HG03139 (cell line): ENCODE data around the gene KPTN.

ENCODE experiments used
- ATAC-seq: cut with Tn5 transposase; IDR thresholded peaks from one replicate; pipeline ENCODE4 v1.9.1; 2021; ENCODE audit not compliant: unreplicated experiment

KPTN gene

GRCh38 chr19:47483800-47484690, at the start of gene KPTN:
Gene KPTN (minus strand): TSS chr19:47484219. CDS start chr19:47484160, 59 bp downstream.
- ATAC-seq = peak; percentile 51

DNA sequence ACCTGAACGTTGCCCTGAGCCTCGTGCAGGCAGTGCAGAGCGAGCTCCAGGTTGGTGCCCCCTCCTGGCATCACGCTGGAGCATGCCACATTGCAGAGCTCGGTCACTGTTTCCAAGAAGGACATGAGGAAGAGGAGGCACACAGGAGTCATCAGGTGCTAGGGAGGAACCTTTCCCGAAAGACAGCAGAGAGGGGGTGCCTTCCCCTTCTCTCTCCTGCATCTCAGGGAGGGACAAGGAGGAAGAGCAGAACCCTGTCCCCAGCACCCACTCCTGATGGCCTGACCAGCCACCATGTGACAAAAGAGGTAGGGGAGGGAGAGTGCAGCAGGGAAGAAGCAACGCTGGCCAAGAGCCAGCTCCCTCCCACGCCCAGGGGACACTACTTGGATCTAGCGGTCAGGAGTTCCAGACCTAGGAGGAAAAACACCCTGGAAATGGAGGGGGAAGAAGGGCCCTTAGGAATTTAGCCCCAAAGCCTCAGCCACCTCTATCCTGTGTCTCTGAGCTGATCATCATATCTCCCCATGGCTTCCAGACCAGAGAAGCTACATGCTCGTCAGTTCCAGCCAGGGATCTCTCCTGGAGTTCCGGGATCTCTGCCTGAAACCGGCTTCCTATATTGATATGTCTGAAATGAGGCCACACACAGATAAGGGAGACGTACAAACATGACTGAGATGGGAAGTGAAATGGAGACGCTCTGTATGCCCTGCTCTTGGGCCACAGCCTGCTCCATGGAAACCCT, 47.8 kb upstream of the KPTN start:
- no peak for ATAC-seq

DNA sequence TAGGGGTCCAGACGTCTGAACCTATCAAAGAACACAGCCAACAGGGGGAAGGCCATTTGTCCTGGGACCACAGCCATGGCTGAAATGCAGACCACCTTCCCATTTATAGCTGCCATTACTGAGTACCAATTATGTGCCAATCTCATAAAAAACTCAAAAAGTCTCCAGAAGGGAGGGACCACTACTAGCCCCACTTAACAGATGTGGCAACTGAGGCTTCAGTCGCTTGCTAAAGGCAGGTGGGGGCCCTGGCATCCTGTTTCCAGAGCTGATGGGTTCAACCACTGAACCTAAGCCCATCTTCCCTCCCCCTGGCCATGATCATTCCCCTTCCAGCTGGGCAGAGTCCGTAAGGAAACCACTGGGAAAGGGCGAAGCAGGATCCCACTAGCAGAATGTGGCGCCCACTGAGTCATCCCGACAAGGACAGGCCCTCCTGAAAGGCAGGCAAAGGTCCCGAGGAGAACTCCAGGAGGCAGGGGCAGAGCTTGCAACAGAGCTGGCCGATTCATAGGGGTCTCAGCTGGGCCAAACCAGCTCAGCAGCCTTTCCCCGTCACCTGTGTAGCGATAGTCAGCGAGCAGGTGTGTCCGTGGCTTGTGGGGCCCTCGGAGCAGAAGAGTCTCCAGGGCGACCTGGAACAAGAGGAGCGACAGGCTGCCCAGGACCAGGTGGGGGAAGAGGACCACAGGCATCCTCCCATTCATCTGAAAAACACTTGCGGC, 45.2 kb upstream of the KPTN start:
- ATAC-seq = no peak

- ATAC-seq = no peak
Observed at GRCh38 chr19:47526798-47527197, 42.8 kb upstream of the KPTN start.

DNA sequence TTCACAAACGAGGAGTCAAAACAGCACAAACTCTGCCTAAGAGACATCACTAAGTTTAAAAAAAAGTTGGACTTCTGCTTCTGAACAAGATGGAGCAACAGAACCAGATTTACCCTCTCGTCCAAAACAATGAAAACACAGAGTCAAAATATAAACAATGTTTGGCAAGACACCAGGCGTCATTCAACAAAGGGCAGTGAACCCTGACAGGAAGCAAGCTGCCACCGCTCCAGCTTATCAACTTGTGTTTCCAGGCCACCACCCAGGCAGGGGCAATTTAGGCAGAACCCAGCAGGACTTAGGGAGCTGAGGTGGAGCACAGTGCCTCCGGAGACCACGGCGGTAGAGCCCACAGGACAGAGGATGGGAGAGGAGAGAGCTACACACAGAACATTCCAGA, 39.5 kb upstream of the KPTN start:
- ATAC-seq = no peak

- no peak for ATAC-seq
Observed at GRCh38 chr19:47521473-47522180, 37.6 kb upstream of the KPTN start.

- ATAC-seq = no peak
Observed at GRCh38 chr19:47520839-47521238, 36.8 kb upstream of the KPTN start.

- ATAC-seq = no peak
Observed at GRCh38 chr19:47520343-47520806, 36.4 kb upstream of the KPTN start.

GRCh38 chr19:47518854-47519253, 34.8 kb upstream of the KPTN start:
- ATAC-seq = no peak

- ATAC-seq = no peak
Observed at GRCh38 chr19:47518139-47518538, 34.1 kb upstream of the KPTN start.

- ATAC-seq = peak; percentile 77
Observed at GRCh38 chr19:47514869-47515588, 31.0 kb upstream of the KPTN start, which contains the start of gene NAPA. Gene NAPA (minus strand): TSS chr19:47515063. CDS start chr19:47514940, 123 bp downstream.

DNA sequence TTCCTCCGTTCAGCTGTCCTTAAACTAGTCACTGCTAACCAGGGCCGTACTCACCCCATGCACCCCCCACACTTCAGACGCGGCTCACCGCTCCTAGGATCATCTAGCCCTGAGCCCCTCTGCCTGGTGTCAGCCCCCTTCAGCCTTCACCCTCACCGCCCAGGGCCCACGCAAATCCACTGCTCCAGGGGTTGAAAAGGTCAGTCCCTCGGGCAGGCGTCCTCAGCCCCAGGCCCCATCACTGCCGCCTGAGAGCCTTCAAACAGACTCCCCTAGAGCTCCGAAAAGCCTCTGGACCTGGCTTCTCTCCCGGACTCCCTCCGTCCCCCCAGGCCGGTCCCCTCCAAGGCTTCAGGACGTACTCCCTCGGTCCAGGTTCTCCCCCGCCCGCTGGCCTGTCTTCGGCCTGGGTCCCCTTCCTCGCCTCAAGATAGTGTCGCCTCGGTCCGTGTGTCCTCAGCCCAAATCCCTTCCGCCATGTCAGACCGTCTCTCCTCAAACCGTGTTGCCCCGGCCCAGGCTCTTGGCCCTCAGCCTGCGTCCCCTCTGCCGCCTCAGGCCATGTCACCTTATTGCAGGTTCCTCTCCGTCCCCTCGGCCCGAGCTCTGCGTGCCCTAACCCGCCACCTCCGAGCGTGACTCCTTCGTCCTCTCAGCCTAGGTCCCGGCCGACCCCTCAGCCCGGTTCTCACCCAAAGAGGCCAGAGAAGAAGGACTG, 30.3 kb upstream of the KPTN start:
- ATAC-seq = no peak

GRCh38 chr19:47512948-47513319, 28.9 kb upstream of the KPTN start:
- ATAC-seq = no peak

DNA sequence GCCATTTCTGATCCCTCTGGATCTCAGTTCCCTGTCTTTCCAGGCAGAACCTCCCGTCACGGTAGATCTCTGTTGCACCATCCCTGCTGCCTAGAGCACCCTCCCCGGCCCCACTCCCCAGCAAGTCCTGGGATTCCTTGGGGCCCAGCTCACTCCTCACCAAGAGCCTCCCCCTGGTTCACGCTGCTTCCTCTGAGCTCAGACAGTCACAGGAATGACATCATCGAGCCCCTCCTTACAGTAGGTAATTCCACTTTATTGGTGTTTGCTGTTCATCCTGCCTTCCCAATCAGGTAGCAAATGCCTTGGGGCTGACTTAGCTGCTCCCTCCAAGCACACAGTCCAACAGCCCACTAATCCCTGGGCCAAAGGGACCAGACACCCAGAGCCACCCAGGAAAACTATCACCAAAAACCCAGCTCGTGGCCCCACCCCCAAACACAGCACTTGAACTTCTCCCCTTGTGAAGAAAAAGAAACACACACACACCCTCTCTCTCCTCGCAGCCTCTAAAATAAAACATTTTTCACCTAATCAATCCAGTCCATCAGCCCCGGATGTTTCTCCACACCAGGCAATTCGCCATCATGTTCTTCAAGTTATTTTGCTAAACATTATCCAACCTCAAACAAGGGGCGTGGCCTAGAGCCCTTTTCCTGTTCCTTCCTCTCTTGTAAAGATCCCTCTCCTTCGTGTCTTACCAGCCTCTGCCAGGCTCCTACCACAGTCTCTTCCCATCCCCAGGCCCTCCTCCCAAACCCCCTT, 28.3 kb upstream of the KPTN start:
- no peak for ATAC-seq

- no peak for ATAC-seq
Observed at GRCh38 chr19:47511681-47512080, 27.7 kb upstream of the KPTN start.

DNA sequence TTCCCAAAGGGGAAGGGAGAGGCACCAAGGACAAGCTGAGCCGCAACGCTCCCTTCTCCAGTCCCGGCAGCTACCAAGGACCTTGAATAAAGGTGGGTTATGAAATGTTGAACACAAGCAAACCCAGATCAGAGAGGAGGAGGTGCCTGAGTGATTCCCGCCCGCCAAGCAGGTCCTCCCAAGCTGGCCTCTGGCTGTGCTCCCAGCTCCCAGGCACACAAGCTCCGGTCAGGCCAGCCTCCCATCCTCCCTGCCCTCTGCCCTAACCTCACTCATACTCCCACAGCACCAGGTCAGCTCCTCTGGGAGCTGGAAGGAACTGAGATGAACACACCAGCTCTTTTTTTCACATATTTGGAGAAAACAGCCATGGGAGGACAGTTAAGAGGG, 27.1 kb upstream of the KPTN start:
- no peak for ATAC-seq

GRCh38 chr19:47510516-47511127, 26.6 kb upstream of the KPTN start:
- ATAC-seq = no peak

DNA sequence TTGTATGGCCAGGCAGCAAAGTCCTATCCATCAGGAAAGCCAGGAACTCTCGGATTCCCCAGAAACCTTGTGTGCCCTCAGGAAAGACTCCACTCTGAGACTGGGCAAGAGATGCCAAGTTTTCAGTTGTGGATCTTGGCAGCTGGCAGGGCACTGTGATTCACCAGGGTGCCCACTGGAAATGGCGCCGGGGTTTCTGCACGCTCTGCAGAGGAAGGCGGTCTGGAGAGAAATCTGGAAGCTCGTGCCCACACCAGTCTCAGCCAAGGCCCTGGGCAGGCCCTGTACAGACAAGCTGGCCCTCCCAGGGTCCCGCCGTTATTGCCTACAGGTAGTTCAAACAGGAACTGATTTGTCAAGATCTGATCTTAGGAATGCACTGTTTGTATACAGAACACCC, 26.0 kb upstream of the KPTN start:
- ATAC-seq = no peak
